Tibial nerve (tissue), 4 donors: ENCODE results near the gene CASP7. TPM values are rescaled to one million over a fixed set of nuclear protein-coding genes. Genes with fewer than 3 reads are reported as not detected.

Source experiments
- DNase-seq, 2 donors: peaks; one replicate each; pipeline ENCODE4 v3.0.0-alpha.2; 2019; ENCODE audit warnings: low spot score in 2 of 2
- H3K27ac ChIP-seq, 4 donors: fragments of 200-600 bp; sonication (generic) in 3 of 4; one replicate each; pipeline ENCODE4 v1.5.1; 2017 to 2019; ENCODE audit warnings: mild to moderate bottlenecking in 1 of 4
- H3K27me3 ChIP-seq, 2 donors: fragments of 200-600 bp; sonication (generic) in 1 of 2; one replicate each; pipeline versions ENCODE4 v1.5.1 to v1.6.0; 2017 to 2019
- H3K36me3 ChIP-seq, 3 donors: fragments of 200-600 bp; sonication (generic); one replicate each; pipeline ENCODE4 v1.5.1; 2018 to 2019
- H3K4me1 ChIP-seq, 4 donors: fragments of 200-600 bp; sonication (generic) in 3 of 4; one replicate each; pipeline ENCODE4 v1.5.1; 2017 to 2019
- H3K4me3 ChIP-seq, 4 donors: fragments of 200-600 bp; sonication (generic) in 3 of 4; one replicate each; pipeline ENCODE4 v1.5.1; 2017 to 2019; ENCODE audit warnings: mild to moderate bottlenecking in 1 of 4, moderate library complexity in 1 of 4
- H3K9me3 ChIP-seq, 4 donors: fragments of 200-600 bp; sonication (generic) in 3 of 4; one replicate each; pipeline ENCODE4 v1.5.1; 2017 to 2019
- EP300 ChIP-seq, 2 donors: sonication (generic); formaldehyde crosslinking; IDR thresholded peaks; one replicate each; pipeline ENCODE4 v1.6.1; 2017; ENCODE audit warnings: antibody characterized with exemption in 2 of 2, mild to moderate bottlenecking in 1 of 2
- POLR2A ChIP-seq, 2 donors: fragments of 450-650 bp; IDR thresholded peaks; one replicate each; pipeline ENCODE4 v1.6.1; 2017; ENCODE audit warnings: antibody characterized with exemption in 2 of 2, mild to moderate bottlenecking in 2 of 2, moderate library complexity in 2 of 2
- WGBS, 2 donors: methylation state at CpG; one replicate each; pipeline ENCODE4 v1.1.5; 2018; 5-methylcytosine and 5-hydroxymethylcytosine counted together
- total RNA-seq, 4 donors: library from RNA; depleted of rRNA; stranded (reverse); fragments of >200 nt; gene quantifications; one replicate each; pipeline ENCODE4 v1.1.0, GENCODE V29; 2016
- TF ChIP-seq, protein P1 (sequence below), 5 experiments: fragments of 200-600 bp in 3 of 5; fragments of 450-650 bp in 2 of 5; sonication (generic) in 3 of 5; IDR thresholded peaks; one replicate each; pipeline ENCODE4 v1.5.1; 2016 to 2019; ENCODE audit warnings: antibody characterized with exemption in 5 of 5, mild to moderate bottlenecking in 3 of 5, moderate library complexity in 2 of 5

Gene CASP7
- total RNA-seq, 4 donors from 2014 or later, result 12.9 to 18.4 (median 16.8) TPM

DNA sequence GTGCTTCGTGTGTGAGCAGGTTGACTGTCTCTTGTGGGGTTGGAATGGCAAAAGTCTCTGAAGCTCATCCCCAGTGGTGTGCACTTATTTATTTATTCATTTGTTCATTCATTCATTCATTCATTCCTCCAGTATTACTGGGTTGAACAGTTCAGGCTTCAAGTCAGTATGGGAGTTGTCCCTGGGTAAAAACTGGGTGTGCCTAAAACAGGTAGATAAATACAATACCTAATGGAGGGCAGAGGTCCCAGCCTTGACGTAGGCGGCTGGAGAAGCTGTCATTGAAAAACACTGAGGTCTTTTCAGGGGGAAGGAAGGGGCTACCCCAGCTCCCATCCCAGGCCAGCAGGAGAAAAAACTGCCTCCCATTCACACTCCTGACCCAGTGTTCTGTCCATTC is 11.0 kb downstream of the CASP7 start:
- no peak for TF ChIP-seq POLR2A (IDR thresholded peaks at IDR 0.05)
- TF ChIP-seq, protein P1, sequence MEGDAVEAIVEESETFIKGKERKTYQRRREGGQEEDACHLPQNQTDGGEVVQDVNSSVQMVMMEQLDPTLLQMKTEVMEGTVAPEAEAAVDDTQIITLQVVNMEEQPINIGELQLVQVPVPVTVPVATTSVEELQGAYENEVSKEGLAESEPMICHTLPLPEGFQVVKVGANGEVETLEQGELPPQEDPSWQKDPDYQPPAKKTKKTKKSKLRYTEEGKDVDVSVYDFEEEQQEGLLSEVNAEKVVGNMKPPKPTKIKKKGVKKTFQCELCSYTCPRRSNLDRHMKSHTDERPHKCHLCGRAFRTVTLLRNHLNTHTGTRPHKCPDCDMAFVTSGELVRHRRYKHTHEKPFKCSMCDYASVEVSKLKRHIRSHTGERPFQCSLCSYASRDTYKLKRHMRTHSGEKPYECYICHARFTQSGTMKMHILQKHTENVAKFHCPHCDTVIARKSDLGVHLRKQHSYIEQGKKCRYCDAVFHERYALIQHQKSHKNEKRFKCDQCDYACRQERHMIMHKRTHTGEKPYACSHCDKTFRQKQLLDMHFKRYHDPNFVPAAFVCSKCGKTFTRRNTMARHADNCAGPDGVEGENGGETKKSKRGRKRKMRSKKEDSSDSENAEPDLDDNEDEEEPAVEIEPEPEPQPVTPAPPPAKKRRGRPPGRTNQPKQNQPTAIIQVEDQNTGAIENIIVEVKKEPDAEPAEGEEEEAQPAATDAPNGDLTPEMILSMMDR (IDR thresholded peaks at IDR 0.05), result no peak
- no peak for TF ChIP-seq EP300 (IDR thresholded peaks at IDR 0.05)
- Histone ChIP-seq H3K27ac (no peak overlapping the region), H3K4me1 (no peaks in the 10 kb centered on the region), H3K27me3 (no peaks in the 10 kb centered on the region), H3K9me3 (peaks cover 0 to 58% (median 16%) of the 10 kb centered on the region in 4 donors), H3K36me3 (peaks cover 0 to 51% (median 10%) of the 10 kb centered on the region in 3 donors), H3K4me3 (no peak overlapping the region)
- WGBS, 2 donors, result 65 to 67% methylated on average over 3 of the region's 3 CpGs
- DNase-seq, result no peak

DNA sequence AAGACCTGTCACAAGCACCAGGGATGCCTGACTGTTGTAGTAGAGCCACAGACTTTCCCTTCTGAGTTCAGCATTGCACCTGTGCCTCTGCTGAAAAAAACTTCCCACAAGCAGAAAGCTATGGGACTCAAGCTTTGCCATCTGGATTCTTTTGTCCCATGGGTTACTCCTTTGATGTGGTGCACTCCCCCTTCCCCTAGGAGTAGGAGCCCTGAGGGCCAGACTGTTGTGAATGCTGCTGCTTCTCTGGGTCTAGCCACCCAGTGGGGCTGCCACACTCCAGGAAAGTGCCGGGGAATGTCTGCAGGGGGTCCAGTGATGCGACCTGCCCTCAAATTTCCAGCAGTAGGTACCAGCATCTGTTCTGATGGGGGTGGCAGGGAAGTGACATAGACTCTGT is 11.7 kb downstream of the CASP7 start:
- H3K36me3 ChIP-seq, result peaks cover 0 to 51% (median 10%) of the 10 kb centered on the region in 3 donors
- H3K27ac ChIP-seq, result no peak overlapping the region
- H3K27me3 ChIP-seq, result no peaks in the 10 kb centered on the region
- peaks cover 0 to 52% (median 15%) of the 10 kb centered on the region in 4 donors for H3K9me3 ChIP-seq
- TF ChIP-seq EP300 (IDR thresholded peaks at IDR 0.05) (no peak), POLR2A (IDR thresholded peaks at IDR 0.05) (no peak)
- TF ChIP-seq, protein P1 (IDR thresholded peaks at IDR 0.05), result no peak
- no peaks in the 10 kb centered on the region for H3K4me1 ChIP-seq
- WGBS, 2 donors, result 88 to 94% methylated on average over 2 of the region's 2 CpGs
- H3K4me3 ChIP-seq, result no peak overlapping the region
- DNase-seq, result no peak

DNA sequence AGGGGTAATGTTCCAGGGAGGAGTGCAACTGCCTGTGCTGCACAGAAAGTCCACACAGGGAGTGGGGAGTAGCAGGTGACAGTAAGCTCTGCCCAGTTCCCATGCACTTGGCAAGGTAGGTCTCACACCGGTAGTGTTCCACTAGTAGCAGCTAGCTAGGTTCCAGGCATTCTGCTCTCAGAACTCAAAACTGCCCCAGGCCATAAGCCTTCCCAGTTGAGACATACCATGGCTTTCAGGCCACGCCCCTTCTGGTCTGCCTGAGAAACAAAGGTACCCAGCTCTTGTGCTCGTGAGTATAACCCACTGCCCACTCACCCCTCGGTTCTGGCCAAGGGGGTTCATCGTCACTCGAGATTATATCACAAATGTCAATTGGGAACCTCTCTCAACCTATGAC is 12.6 kb downstream of the CASP7 start:
- H3K27ac ChIP-seq, result no peak overlapping the region
- H3K4me1 ChIP-seq, result no peaks in the 10 kb centered on the region
- H3K4me3 ChIP-seq, result no peak overlapping the region
- peaks cover 0 to 47% (median 10%) of the 10 kb centered on the region in 3 donors for H3K36me3 ChIP-seq
- DNase-seq, result no peak
- TF ChIP-seq EP300 (IDR thresholded peaks at IDR 0.05) (no peak), POLR2A (IDR thresholded peaks at IDR 0.05) (no peak)
- TF ChIP-seq, protein P1 (IDR thresholded peaks at IDR 0.05), result no peak
- H3K27me3 ChIP-seq, result no peaks in the 10 kb centered on the region
- WGBS, 2 donors, result 93 to 98% methylated on average over 6 of the region's 6 CpGs
- peaks cover 0 to 43% (median 10%) of the 10 kb centered on the region in 4 donors for H3K9me3 ChIP-seq

DNA sequence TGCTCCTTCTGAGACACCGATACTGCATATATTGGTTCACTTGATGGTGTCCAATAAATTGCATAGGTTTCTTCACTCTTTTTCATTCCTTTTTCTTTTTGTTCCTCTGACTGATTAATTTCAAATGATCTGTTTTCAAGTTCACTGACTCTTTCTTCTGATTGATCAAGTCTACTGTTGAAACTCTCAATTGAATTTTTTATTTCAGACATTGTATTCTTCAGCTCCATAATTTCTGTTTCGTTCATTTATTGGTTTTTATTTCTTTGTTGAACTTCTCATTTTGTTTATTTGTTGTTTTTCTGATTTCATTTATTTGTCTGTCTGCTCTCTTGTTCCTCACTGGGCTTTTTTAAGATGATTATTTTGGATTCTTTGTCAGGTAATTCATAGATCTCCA is 13.6 kb downstream of the CASP7 start:
- H3K4me3 ChIP-seq, result no peak overlapping the region
- peaks cover 0 to 55% (median 10%) of the 10 kb centered on the region in 3 donors for H3K36me3 ChIP-seq
- no peak for TF ChIP-seq POLR2A (IDR thresholded peaks at IDR 0.05)
- TF ChIP-seq EP300 (IDR thresholded peaks at IDR 0.05), result no peak
- TF ChIP-seq, protein P1 (IDR thresholded peaks at IDR 0.05), result no peak
- WGBS, 2 donors, result 98% methylated on average over 2 of the region's 2 CpGs
- no peaks in the 10 kb centered on the region for H3K27me3 ChIP-seq
- H3K4me1 ChIP-seq, result no peaks in the 10 kb centered on the region
- no peak overlapping the region for H3K27ac ChIP-seq
- no peak for DNase-seq
- peaks cover 0 to 34% (median 8%) of the 10 kb centered on the region in 4 donors for H3K9me3 ChIP-seq

DNA sequence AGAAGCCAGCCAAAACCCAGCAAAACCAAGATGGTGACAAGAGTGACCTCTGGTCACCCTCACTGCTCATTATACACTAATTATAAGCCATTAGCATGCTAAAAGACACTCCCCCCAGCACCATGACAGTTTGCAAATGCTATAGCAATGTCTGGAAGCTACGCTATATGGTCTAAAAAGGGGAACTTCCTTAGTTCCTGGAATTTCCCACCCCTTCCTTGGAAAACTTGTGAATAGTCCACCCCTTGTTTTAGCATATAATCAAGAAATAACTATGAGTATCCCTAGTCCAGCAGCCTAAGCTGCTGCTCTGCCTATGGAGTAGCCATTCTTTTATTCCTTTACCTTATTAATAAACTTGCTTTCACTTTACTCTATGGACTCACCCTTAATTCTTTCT is 16.0 kb downstream of the CASP7 start:
- TF ChIP-seq EP300 (IDR thresholded peaks at IDR 0.05) (no peak), POLR2A (IDR thresholded peaks at IDR 0.05) (no peak)
- TF ChIP-seq, protein P1 (IDR thresholded peaks at IDR 0.05), result no peak
- Histone ChIP-seq H3K36me3 (peaks cover 0 to 61% (median 10%) of the 10 kb centered on the region in 3 donors), H3K27ac (no peak overlapping the region), H3K27me3 (no peaks in the 10 kb centered on the region), H3K9me3 (peaks cover 0 to 25% (median 6%) of the 10 kb centered on the region in 4 donors), H3K4me3 (no peak overlapping the region), H3K4me1 (no peaks in the 10 kb centered on the region)
- DNase-seq, result no peak
- WGBS, 2 donors, result 93 to 100% methylated on average over 1 of the region's 1 CpG
